K562 (cell line): ENCODE measurements around the gene SLC44A5.

Experiments used
- ARHGAP35 ChIP-seq: fragments of 450-650 bp; IDR thresholded peaks from 2 replicates; pipeline ENCODE4 v1.6.1; 2018; ENCODE audit not compliant: partially characterized antibody
- CHD2 ChIP-seq: IDR thresholded peaks from 2 replicates; pipeline ENCODE4 v1.6.1; 2011; ENCODE audit warnings: low read depth, low read length
- EZH2 ChIP-seq: IDR thresholded peaks from 2 replicates; pipeline ENCODE4 v1.6.1; 2012; ENCODE audit warnings: low read depth, mild to moderate bottlenecking, inconsistent platforms, low read length, borderline replicate concordance
- GATAD2A ChIP-seq: fragments of 450-650 bp; IDR thresholded peaks from 2 replicates; pipeline ENCODE4 v1.6.1; 2017
- JUND ChIP-seq, 2 experiments: IDR thresholded peaks; 2 replicates in 1 of 2; 3 replicates in 1 of 2; pipeline ENCODE4 v1.6.1; 2011; ENCODE audit warnings: borderline replicate concordance in 2 of 2, low read depth in 2 of 2, low read length in 2 of 2, improper control_type of control experiment in 1 of 2, missing biosample characterization in 1 of 2, missing genetic modification characterization in 1 of 2, missing genetic modification reagents in 1 of 2
- MTA2 ChIP-seq: fragments of 450-650 bp; IDR thresholded peaks from 2 replicates; pipeline ENCODE4 v1.6.1; 2016; ENCODE audit warnings: low read depth
- NR1H2 ChIP-seq: sonication (generic); formaldehyde crosslinking; IDR thresholded peaks from 2 replicates; pipeline ENCODE4 v1.4.0; 2020; ENCODE audit warnings: mild to moderate bottlenecking, missing genetic modification reagents
- NR2C2 ChIP-seq, 2 experiments: fragments of 200-800 bp in 1 of 2; sonication (Bioruptor generic) in 1 of 2; sonication (generic) in 1 of 2; formaldehyde crosslinking in 1 of 2; IDR thresholded peaks; 2 replicates each; pipeline versions ENCODE4 v1.6.1 to v1.8.0; 2016 to 2022; ENCODE audit warnings: mild to moderate bottlenecking in 1 of 2, missing compliant biosample characterization in 1 of 2, missing genetic modification characterization in 1 of 2, missing genetic modification reagents in 1 of 2
- SIN3B ChIP-seq: fragments of 450-650 bp; IDR thresholded peaks from 2 replicates; pipeline ENCODE4 v1.6.1; 2017; ENCODE audit warnings: low read depth, mild to moderate bottlenecking, moderate library complexity
- TARDBP ChIP-seq: fragments of 450-650 bp; IDR thresholded peaks from 2 replicates; pipeline ENCODE4 v1.6.1; 2016
- THRAP3 ChIP-seq: fragments of 450-650 bp; IDR thresholded peaks from 2 replicates; pipeline ENCODE4 v1.6.1; 2016; ENCODE audit warnings: mild to moderate bottlenecking, inconsistent platforms, borderline replicate concordance
- ZNF24 ChIP-seq: fragments of 450-650 bp; IDR thresholded peaks from 2 replicates; pipeline ENCODE4 v1.6.1; 2016
- TF ChIP-seq, protein P1 (sequence below): sonication (generic); formaldehyde crosslinking; IDR thresholded peaks from 2 replicates; pipeline ENCODE4 v1.5.0; 2020; ENCODE audit warnings: missing genetic modification reagents

DNA sequence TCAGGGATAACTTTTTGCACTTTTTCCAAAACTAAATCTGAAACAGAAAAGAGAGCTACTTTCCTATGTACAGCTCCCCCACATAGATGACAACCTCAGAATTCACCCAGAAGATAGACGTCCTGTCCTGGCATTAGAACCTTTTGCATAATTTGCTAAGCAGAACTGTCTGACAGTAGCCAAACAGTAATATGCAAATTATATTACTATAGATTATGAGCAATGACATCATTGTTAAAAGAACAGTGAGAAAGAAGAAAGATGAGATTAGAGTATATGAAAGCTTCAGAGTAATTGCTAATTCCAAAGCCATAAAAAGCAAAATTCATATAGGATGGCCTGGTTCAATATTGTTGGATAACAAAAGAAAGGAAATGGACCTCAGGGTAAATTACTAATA is 43.7 kb downstream of the SLC44A5 start:
- TF ChIP-seq ARHGAP35 (no peak), NR2C2 (CRISPR knock-in tag; IDR thresholded peaks at IDR 0.05) (no peak), NR2C2 (tag; IDR thresholded peaks at IDR 0.05) (no peak), ZNF24 (no peak), THRAP3 (no peak), MTA2 (no peak), JUND (IDR thresholded peaks at IDR 0.05; ENCODE audit: borderline replicate concordance, low read depth, low read length) (no peak), JUND (tag; IDR thresholded peaks at IDR 0.05; ENCODE audit: borderline replicate concordance, low read depth, low read length) (no peak), NR1H2 (CRISPR knock-in tag) (no peak), TARDBP (no peak), SIN3B (no peak), CHD2 (no peak), GATAD2A (no peak), EZH2 (no peak)
- TF ChIP-seq, protein P1, sequence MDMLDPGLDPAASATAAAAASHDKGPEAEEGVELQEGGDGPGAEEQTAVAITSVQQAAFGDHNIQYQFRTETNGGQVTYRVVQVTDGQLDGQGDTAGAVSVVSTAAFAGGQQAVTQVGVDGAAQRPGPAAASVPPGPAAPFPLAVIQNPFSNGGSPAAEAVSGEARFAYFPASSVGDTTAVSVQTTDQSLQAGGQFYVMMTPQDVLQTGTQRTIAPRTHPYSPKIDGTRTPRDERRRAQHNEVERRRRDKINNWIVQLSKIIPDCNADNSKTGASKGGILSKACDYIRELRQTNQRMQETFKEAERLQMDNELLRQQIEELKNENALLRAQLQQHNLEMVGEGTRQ (CRISPR knock-in tag), result no peak
